PC-3 (cell line): Measurements from ENCODE around the gene PDGFRA. TPM values are rescaled to one million over a fixed set of nuclear protein-coding genes. Genes with fewer than 3 reads are reported as not detected.

Experiments
- ATAC-seq: fragments of 200-7000 bp; cut with Tn5 transposase; 2 replicates; pipeline ENCODE4 v1.9.1; 2020; ENCODE audit warnings: mild to moderate bottlenecking, moderate library complexity
- BruUV-seq: library from RNA; stranded (reverse); fragments of 400-500 nt; replicated peaks from 2 replicates; lab custom pipeline; 2021; lab: Mats Ljungman, UMichigan
- CTCF ChIA-PET: fragments of 300-600 bp; sonication (Branson Sonifier 250); formaldehyde crosslinking; loops from one replicate; lab custom pipeline; 2022; ENCODE audit warnings: antibody characterized with exemption; lab: Charles Lee
- POLR2A ChIA-PET: fragments of 300-600 bp; sonication (Branson Sonifier 250); formaldehyde crosslinking; loops from one replicate; lab custom pipeline; 2022; ENCODE audit warnings: antibody characterized with exemption; ENCODE audit not compliant: unreplicated experiment; lab: Charles Lee
- DNase-seq: peaks from one replicate; pipeline ENCODE4 v3.0.0-alpha.2; 2015
- H2AFZ ChIP-seq: fragments of 300-600 bp; sonication (generic); 2 replicates; pipeline ENCODE4 v1.6.0; 2016; ENCODE audit warnings: antibody characterized with exemption, low read length
- H3F3A ChIP-seq: fragments of 300-600 bp; sonication (generic); one replicate; pipeline ENCODE4 v1.6.0; 2017; ENCODE audit warnings: antibody characterized with exemption, low read length, control low read depth, mild to moderate bottlenecking; ENCODE audit not compliant: unreplicated experiment
- H3K27ac ChIP-seq: fragments of 300-600 bp; sonication (generic); 2 replicates; pipeline ENCODE4 v1.5.1; 2016; ENCODE audit warnings: mild to moderate bottlenecking, low read length
- H3K27me3 ChIP-seq: fragments of 300-600 bp; sonication (generic); 2 replicates; pipeline ENCODE4 v1.6.1; 2016; ENCODE audit warnings: low read length, mixed read lengths
- H3K36me3 ChIP-seq: fragments of 300-600 bp; sonication (generic); 2 replicates; pipeline ENCODE4 v1.6.1; 2016; ENCODE audit warnings: low read depth, mixed run types, low read length, mixed read lengths
- H3K4me1 ChIP-seq: fragments of 300-600 bp; sonication (generic); 2 replicates; pipeline ENCODE4 v1.5.1; 2016; ENCODE audit warnings: low read length; ENCODE audit not compliant: insufficient read depth
- H3K4me2 ChIP-seq: fragments of 300-600 bp; sonication (generic); 2 replicates; pipeline ENCODE4 v1.6.0; 2016; ENCODE audit warnings: low read length
- H3K4me3 ChIP-seq: fragments of 300-600 bp; sonication (generic); 2 replicates; pipeline ENCODE4 v1.5.1; 2016; ENCODE audit warnings: mild to moderate bottlenecking, low read length, mixed read lengths
- H3K79me2 ChIP-seq: fragments of 300-600 bp; sonication (generic); 2 replicates; pipeline ENCODE4 v1.6.1; 2017; ENCODE audit warnings: low read length, mixed read lengths
- H3K9ac ChIP-seq: fragments of 300-600 bp; sonication (generic); 2 replicates; pipeline ENCODE4 v1.6.0; 2016; ENCODE audit warnings: mild to moderate bottlenecking, low read length
- H3K9me2 ChIP-seq: fragments of 300-600 bp; sonication (generic); replicated peaks from 2 replicates; pipeline ENCODE4 v1.6.1; 2016; ENCODE audit warnings: mixed run types, low read length, mixed read lengths
- H3K9me3 ChIP-seq: fragments of 300-600 bp; sonication (generic); 2 replicates; pipeline ENCODE4 v1.6.1; 2016; ENCODE audit warnings: low read length, mixed read lengths
- H4K20me1 ChIP-seq: fragments of 300-600 bp; sonication (generic); 2 replicates; pipeline ENCODE4 v1.6.1; 2016; ENCODE audit warnings: low read length, mixed read lengths
- CTCF ChIP-seq: fragments of 300-600 bp; sonication (generic); conservative IDR thresholded peaks from 2 replicates; pipeline ENCODE4 v1.5.1; 2017; ENCODE audit warnings: antibody characterized with exemption, low read depth, mild to moderate bottlenecking, low read length
- EZH2 ChIP-seq: fragments of 300-600 bp; sonication (generic); IDR thresholded peaks from one replicate; pipeline ENCODE4 v1.6.1; 2017; ENCODE audit warnings: antibody characterized with exemption, mild to moderate bottlenecking, low read length; ENCODE audit not compliant: unreplicated experiment
- EZH2phosphoT487 ChIP-seq: fragments of 300-600 bp; sonication (generic); IDR thresholded peaks from 2 replicates; pipeline ENCODE4 v1.6.1; 2018; ENCODE audit warnings: mild to moderate bottlenecking, antibody characterized with exemption, low read length, borderline replicate concordance
- intact Hi-C: fragments of 100-400 bp; cut with micrococcal nuclease; formaldehyde crosslinking; loops from 2 replicates; pipeline ENCODE4 v1.9.0; 2023
- total RNA-seq: library from RNA; depleted of rRNA; stranded (reverse); fragments of >200 nt; gene quantifications from 2 replicates; pipeline ENCODE4 v1.2.3, GENCODE V29; 2014

PDGFRA gene
- total RNA-seq, 1 experiment from 2014 or later: 1.1 TPM

GRCh38 chr4:54281054-54281766 lies 52.1 kb downstream of the PDGFRA start:
- POLR2A ChIA-PET: no interaction called here
- peak overlapping the region; percentile 12; the same call in 1 of the 2 replicates for H3K9ac ChIP-seq
- H2AFZ ChIP-seq: peak overlapping the region; percentile 48; the same call in 1 of the 2 replicates
- no peaks in the 10 kb centered on the region for H3K9me3 ChIP-seq
- no peaks in the 10 kb centered on the region for H3K36me3 ChIP-seq
- peaks cover 25% of the 10 kb centered on the region for H3K4me1 ChIP-seq
- CTCF ChIA-PET: interaction anchor here (1.0 kb wide), 1 partner anchor 47 kb away, joined by 3 read pairs; no protein-coding TSS in a partner anchor
- H3K4me2 ChIP-seq: peak overlapping the region; percentile 41
- no TSS peak for BruUV-seq
- H3K9me2 ChIP-seq: no peaks in the 10 kb centered on the region
- peak overlapping the region; percentile 58 for H3K27ac ChIP-seq
- H3F3A ChIP-seq: no peaks in the 10 kb centered on the region
- DNase-seq (peak; percentile 90), ATAC-seq (peak; percentile 96)
- H3K27me3 ChIP-seq: no peaks in the 10 kb centered on the region
- TF ChIP-seq EZH2 (no peak), EZH2phosphoT487 (no peak), CTCF (no peak)
- H3K79me2 ChIP-seq: no peaks in the 10 kb centered on the region
- intact Hi-C loops: loop anchor here (1.0 kb wide), 1 partner anchor 24 kb away; no protein-coding TSS in a partner anchor
- H4K20me1 ChIP-seq: no peaks in the 10 kb centered on the region
- no peak overlapping the region for H3K4me3 ChIP-seq

GRCh38 chr4:54282837-54283236 lies 53.7 kb downstream of the PDGFRA start:
- no peaks in the 10 kb centered on the region for H3F3A ChIP-seq
- no TSS peak for BruUV-seq
- H3K4me3 ChIP-seq: no peak overlapping the region
- DNase-seq: no peak
- H3K9me3 ChIP-seq: no peaks in the 10 kb centered on the region
- peaks cover 1% of the 10 kb centered on the region; the same call in 1 of the 2 replicates for H3K27me3 ChIP-seq
- POLR2A ChIA-PET: no interaction called here
- H3K36me3 ChIP-seq: no peaks in the 10 kb centered on the region
- no peaks in the 10 kb centered on the region for H3K9me2 ChIP-seq
- H4K20me1 ChIP-seq: no peaks in the 10 kb centered on the region
- TF ChIP-seq CTCF (no peak), EZH2 (no peak), EZH2phosphoT487 (no peak)
- no peak overlapping the region for H3K4me2 ChIP-seq
- no peak overlapping the region for H3K9ac ChIP-seq
- no peak for ATAC-seq
- no peaks in the 10 kb centered on the region for H3K79me2 ChIP-seq
- no peak overlapping the region for H3K27ac ChIP-seq
- intact Hi-C loops: no loop called here
- H3K4me1 ChIP-seq: peaks cover 15% of the 10 kb centered on the region
- CTCF ChIA-PET: no interaction called here
- no peak overlapping the region for H2AFZ ChIP-seq

- Histone ChIP-seq H3K4me2 (no peak overlapping the region), H3K9me2 (no peaks in the 10 kb centered on the region), H3K36me3 (no peaks in the 10 kb centered on the region), H4K20me1 (no peaks in the 10 kb centered on the region), H3K4me3 (no peak overlapping the region), H3K9me3 (no peaks in the 10 kb centered on the region), H2AFZ (no peak overlapping the region), H3K9ac (no peak overlapping the region), H3K27ac (no peak overlapping the region), H3K79me2 (no peaks in the 10 kb centered on the region), H3K4me1 (no peaks in the 10 kb centered on the region), H3K27me3 (peaks cover 40% of the 10 kb centered on the region), H3F3A (no peaks in the 10 kb centered on the region)
- TF ChIP-seq CTCF: no peak
- ChIA-PET POLR2A (no interaction called here), CTCF (no interaction called here)
- ATAC-seq (no peak), DNase-seq (no peak)
- intact Hi-C loops: no loop called here
- BruUV-seq: no TSS peak
Measured at GRCh38 chr4:54289316-54289715, 60.2 kb downstream of the PDGFRA start.
